Measurements from ENCODE around the gene DYNC1I1. TPM values are rescaled to one million over a fixed set of nuclear protein-coding genes. Genes with fewer than 3 reads are reported as not detected.

DYNC1I1 gene
- polyA plus RNA-seq, 1 donor from 2014 or later = 28.9 TPM

- Histone ChIP-seq H3K9me3 (ENCODE audit: low read length) (no peaks in the 10 kb centered on the region), H3K9ac (ENCODE audit: low read length) (no peak overlapping the region), H4K20me1 (ENCODE audit: insufficient read depth) (no peaks in the 10 kb centered on the region), H3K4me2 (ENCODE audit: low read length) (no peak overlapping the region), H3K79me2 (replicated peaks; ENCODE audit: insufficient read depth, low read length) (no peaks in the 10 kb centered on the region), H3K9me2 (ENCODE audit: insufficient read depth, low read length) (no peaks in the 10 kb centered on the region), H3K4me3 (ENCODE audit: low read length) (no peak overlapping the region), H3K27ac (ENCODE audit: low read length) (no peak overlapping the region), H3F3A (ENCODE audit: insufficient read depth, low read length, poor library complexity, severe bottlenecking) (no peaks in the 10 kb centered on the region), H3K36me3 (ENCODE audit: insufficient read depth, low read length) (no peaks in the 10 kb centered on the region), H3K27me3 (ENCODE audit: insufficient read depth, low read depth, low read length) (no peaks in the 10 kb centered on the region), H2AFZ (ENCODE audit: low read depth, low read length) (no peak overlapping the region)
- TF ChIP-seq MXI1 (conservative IDR thresholded peaks at IDR 0.05; ENCODE audit: poor library complexity, severe bottlenecking) (no peak), POLR2AphosphoS5 (IDR thresholded peaks at IDR 0.05) (peak; percentile 12), SMC3 (conservative IDR thresholded peaks at IDR 0.05; ENCODE audit: poor library complexity) (no peak)
Observed at GRCh38 chr7:95925236-95925635, 152.9 kb downstream of the DYNC1I1 start.

GRCh38 chr7:95925971-95926370 is 153.6 kb downstream of the DYNC1I1 start:
- no peaks in the 10 kb centered on the region for H3F3A ChIP-seq (ENCODE audit: insufficient read depth, low read length, poor library complexity, severe bottlenecking)

More at GRCh38 chr7:95925971-95926370, 153.6 kb downstream of the DYNC1I1 start:
- H3K27ac ChIP-seq (ENCODE audit: low read length) = no peak overlapping the region
- H3K4me2 ChIP-seq (ENCODE audit: low read length) = no peak overlapping the region
- H3K9ac ChIP-seq (ENCODE audit: low read length) = no peak overlapping the region
- H3K36me3 ChIP-seq (ENCODE audit: insufficient read depth, low read length) = no peaks in the 10 kb centered on the region
- H3K4me3 ChIP-seq (ENCODE audit: low read length) = no peak overlapping the region
- no peaks in the 10 kb centered on the region for H3K9me2 ChIP-seq (ENCODE audit: insufficient read depth, low read length)
- H3K27me3 ChIP-seq (ENCODE audit: insufficient read depth, low read depth, low read length) = no peaks in the 10 kb centered on the region
- TF ChIP-seq TAF1 (IDR thresholded peaks at IDR 0.05; ENCODE audit: low read depth) (no peak), REST (IDR thresholded peaks at IDR 0.05; ENCODE audit: borderline replicate concordance) (no peak), MXI1 (conservative IDR thresholded peaks at IDR 0.05; ENCODE audit: poor library complexity, severe bottlenecking) (no peak), EZH2 (IDR thresholded peaks at IDR 0.05; ENCODE audit: borderline replicate concordance, insufficient read depth, low read length, poor library complexity, severe bottlenecking) (no peak), RAD21 (conservative IDR thresholded peaks at IDR 0.05) (no peak), CTCF (IDR thresholded peaks at IDR 0.05; ENCODE audit: poor library complexity, severe bottlenecking) (no peak), EP300 (conservative IDR thresholded peaks at IDR 0.05; ENCODE audit: poor library complexity, severe bottlenecking) (no peak), SMC3 (conservative IDR thresholded peaks at IDR 0.05; ENCODE audit: poor library complexity) (no peak), POLR2AphosphoS5 (IDR thresholded peaks at IDR 0.05) (no peak)
- no peaks in the 10 kb centered on the region for H3K9me3 ChIP-seq (ENCODE audit: low read length)
- H4K20me1 ChIP-seq (ENCODE audit: insufficient read depth) = no peaks in the 10 kb centered on the region
- no peak overlapping the region for H2AFZ ChIP-seq (ENCODE audit: low read depth, low read length)
- no peaks in the 10 kb centered on the region for H3K79me2 ChIP-seq (replicated peaks; ENCODE audit: insufficient read depth, low read length)

Data from neural cell (in vitro differentiated cells).